Daoy (cell line): ENCODE data around the gene DNAAF2. TPM values are rescaled to one million over a fixed set of nuclear protein-coding genes. Genes with fewer than 3 reads are reported as not detected.

Experiments used
- DNase-seq: peaks from one replicate; pipeline ENCODE4 v3.0.0-alpha.2; 2015; ENCODE audit warnings: low read depth
- total RNA-seq: library from RNA; depleted of rRNA; stranded (reverse); fragments of >200 nt; shearing (Covaris generic); gene quantifications from 2 replicates; pipeline ENCODE4 v1.2.3, GENCODE V29; 2014; rRNA removed

DNAAF2 gene
- total RNA-seq, 1 experiment from 2014 or later: 41.1 TPM

GRCh38 chr14:49584981-49585640 is 49.9 kb downstream of the DNAAF2 start:
- peak; percentile 30 for DNase-seq

GRCh38 chr14:49584058-49584457 is 51.0 kb downstream of the DNAAF2 start:
- no peak for DNase-seq

- no peak for DNase-seq
Measured at GRCh38 chr14:49583629-49584028, 51.4 kb downstream of the DNAAF2 start.

GRCh38 chr14:49582113-49582977 is 52.7 kb downstream of the DNAAF2 start:
- no peak for DNase-seq

GRCh38 chr14:49581209-49582112 is 53.6 kb downstream of the DNAAF2 start:
- no peak for DNase-seq

GRCh38 chr14:49579841-49580240 is 55.2 kb downstream of the DNAAF2 start:
- DNase-seq: no peak

- DNase-seq: no peak
Measured at GRCh38 chr14:49578141-49578540, 56.9 kb downstream of the DNAAF2 start.

Other genes with a start within 250 kb of the DNAAF2 start
- gene RPS29, start 48.9 kb downstream of the DNAAF2 start, total RNA-seq: 2,692 and 3,604 TPM in 2 replicates
- gene LRR1, start 36.3 kb downstream of the DNAAF2 start, total RNA-seq: 48.5 and 51.2 TPM in 2 replicates
- gene RPL36AL, start 14.6 kb downstream of the DNAAF2 start, total RNA-seq: 257 and 377 TPM in 2 replicates
- 73.3 and 86.8 TPM in 2 replicates for gene MGAT2, start 14.4 kb downstream of the DNAAF2 start, total RNA-seq
- 47.0 and 60.2 TPM in 2 replicates for gene POLE2, start 53.0 kb upstream of the DNAAF2 start, total RNA-seq
- gene KLHDC1, start 57.9 kb upstream of the DNAAF2 start, total RNA-seq: 0.33 and 0.51 TPM in 2 replicates
- 41.5 and 42.5 TPM in 2 replicates for gene KLHDC2, start 132.9 kb upstream of the DNAAF2 start, total RNA-seq
- 68.1 and 69.6 TPM in 2 replicates for gene NEMF, start 217.5 kb upstream of the DNAAF2 start, total RNA-seq